IMR-90 (cell line): ENCODE data around the gene ELOVL5. TPM values are rescaled to one million over a fixed set of nuclear protein-coding genes. Genes with fewer than 3 reads are reported as not detected.
A peak's percentile ranks its signal among the peaks of the same experiment; 100 is the strongest.

Experiments used
- ATAC-seq: fragments of 200-7000 bp; cut with Tn5 transposase; 2 replicates; pipeline ENCODE4 v1.9.1; 2020; ENCODE audit warnings: low read depth, mild to moderate bottlenecking, moderate library complexity
- BruUV-seq: library from RNA; stranded (reverse); fragments of 400-500 nt; replicated peaks from 2 replicates; lab custom pipeline; 2021; lab: Mats Ljungman, UMichigan
- CTCF ChIA-PET: fragments of 300-600 bp; formaldehyde crosslinking; extraction: SDS; loops from one replicate; lab custom pipeline; 2021; ENCODE audit warnings: antibody characterized with exemption; lab: Yijun Ruan, JAX
- POLR2A ChIA-PET: fragments of 300-600 bp; sonication (Branson Sonifier 250); formaldehyde crosslinking; loops from one replicate; lab custom pipeline; 2022; ENCODE audit warnings: antibody characterized with exemption; ENCODE audit not compliant: unreplicated experiment; lab: Charles Lee
- DNase-seq: peaks from one replicate; pipeline ENCODE4 v3.0.0; 2013
- H2AFZ ChIP-seq: replicated peaks from 2 replicates; pipeline ENCODE3; 2013; ENCODE audit warnings: low read length, mild to moderate bottlenecking; ENCODE audit not compliant: poor library complexity
- H2AK5ac ChIP-seq: 2 replicates; pipeline ENCODE4 v1.6.1; 2013; ENCODE audit warnings: low read depth, low read length, inconsistent platforms
- H2AK9ac ChIP-seq: replicated peaks from 2 replicates; pipeline ENCODE3; 2013; ENCODE audit warnings: mild to moderate bottlenecking, low read depth, low read length, moderate library complexity; ENCODE audit not compliant: poor library complexity
- H2BK120ac ChIP-seq: 2 replicates; pipeline ENCODE4 v1.6.1; 2013; ENCODE audit warnings: low read depth, low read length, inconsistent platforms
- H2BK15ac ChIP-seq: 3 replicates; pipeline ENCODE4 v1.6.1; 2013; ENCODE audit warnings: low read depth, low read length, inconsistent platforms
- H2BK20ac ChIP-seq: 2 replicates; pipeline ENCODE4 v1.6.1; 2013; ENCODE audit warnings: low read depth, mild to moderate bottlenecking, inconsistent platforms, low read length, moderate library complexity
- H2BK5ac ChIP-seq: 2 replicates; pipeline ENCODE4 v1.6.1; 2013; ENCODE audit warnings: mild to moderate bottlenecking, low read depth, low read length, inconsistent platforms; ENCODE audit not compliant: poor library complexity, severe bottlenecking
- H3K14ac ChIP-seq: replicated peaks from 2 replicates; pipeline ENCODE4 v1.6.1; 2013; ENCODE audit warnings: low read depth, low read length, inconsistent platforms
- H3K18ac ChIP-seq: 2 replicates; pipeline ENCODE4 v1.6.1; 2013; ENCODE audit warnings: low read depth, low read length, control low read depth
- H3K23ac ChIP-seq: 2 replicates; pipeline ENCODE4 v1.6.1; 2013; ENCODE audit warnings: low read depth, low read length, inconsistent platforms
- H3K27ac ChIP-seq: 2 replicates; pipeline ENCODE4 v1.5.1; 2013; ENCODE audit warnings: mild to moderate bottlenecking, control low read depth, low read length; ENCODE audit not compliant: insufficient read depth
- H3K27me3 ChIP-seq: 2 replicates; pipeline ENCODE4 v1.6.1; 2013; ENCODE audit warnings: low read length; ENCODE audit not compliant: control insufficient read depth, insufficient read depth
- H3K36me3 ChIP-seq: 2 replicates; pipeline ENCODE4 v1.6.1; 2013; ENCODE audit warnings: low read length, mixed read lengths; ENCODE audit not compliant: control insufficient read depth, insufficient read depth
- H3K4ac ChIP-seq: 2 replicates; pipeline ENCODE4 v1.6.1; 2013; ENCODE audit warnings: low read depth, low read length, inconsistent platforms
- H3K4me1 ChIP-seq: 2 replicates; pipeline ENCODE4 v1.6.1; 2013; ENCODE audit warnings: low read length, mixed read lengths; ENCODE audit not compliant: control insufficient read depth, insufficient read depth
- H3K4me2 ChIP-seq: 2 replicates; pipeline ENCODE4 v1.6.1; 2013; ENCODE audit warnings: low read depth, mild to moderate bottlenecking, control low read depth, low read length, moderate library complexity
- H3K4me3 ChIP-seq: 2 replicates; pipeline ENCODE4 v1.5.1; 2013; ENCODE audit warnings: low read depth, mild to moderate bottlenecking, control low read depth, low read length, moderate library complexity; ENCODE audit not compliant: insufficient read depth
- H3K56ac ChIP-seq: 2 replicates; pipeline ENCODE4 v1.6.1; 2013; ENCODE audit warnings: low read length, inconsistent platforms; ENCODE audit not compliant: insufficient read depth; ENCODE audit errors: extremely low read depth
- H3K79me1 ChIP-seq, 2 experiments: 2 replicates each; pipeline ENCODE4 v1.6.1; 2013; ENCODE audit warnings: low read length in 2 of 2, inconsistent platforms in 1 of 2, low read depth in 1 of 2
- H3K9ac ChIP-seq: 2 replicates; pipeline ENCODE4 v1.6.1; 2013; ENCODE audit warnings: low read depth, low read length, control low read depth
- H3K9me1 ChIP-seq: 2 replicates; pipeline ENCODE4 v1.6.1; 2013; ENCODE audit warnings: low read length, inconsistent platforms; ENCODE audit not compliant: insufficient read depth
- H3K9me3 ChIP-seq: 2 replicates; pipeline ENCODE4 v1.6.1; 2013; ENCODE audit warnings: low read length; ENCODE audit not compliant: control insufficient read depth, insufficient read depth
- H4K20me1 ChIP-seq: 2 replicates; pipeline ENCODE4 v1.6.1; 2013; ENCODE audit warnings: low read length, inconsistent platforms; ENCODE audit not compliant: insufficient read depth
- H4K5ac ChIP-seq: 2 replicates; pipeline ENCODE4 v1.6.1; 2013; ENCODE audit warnings: mild to moderate bottlenecking, low read depth, low read length, control low read depth
- H4K8ac ChIP-seq, 2 experiments: 2 replicates each; pipeline ENCODE4 v1.6.1; 2013; ENCODE audit warnings: low read depth in 2 of 2, low read length in 2 of 2, control low read depth in 1 of 2, inconsistent platforms in 1 of 2
- H4K91ac ChIP-seq: 2 replicates; pipeline ENCODE4 v1.6.1; 2013; ENCODE audit warnings: low read depth, low read length, inconsistent platforms; ENCODE audit not compliant: insufficient read depth
- BHLHE40 ChIP-seq: fragments of 150-350 bp; IDR thresholded peaks from 2 replicates; pipeline ENCODE4 v1.6.1; 2016; ENCODE audit warnings: mild to moderate bottlenecking, low read depth, low read length
- FOS ChIP-seq: fragments of 150-350 bp; IDR thresholded peaks from 2 replicates; pipeline ENCODE4 v1.6.1; 2016; ENCODE audit warnings: low read depth, low read length
- MAZ ChIP-seq: IDR thresholded peaks from 2 replicates; pipeline ENCODE4 v1.6.1; 2012; ENCODE audit warnings: low read depth, mild to moderate bottlenecking, low read length, improper control_type of control experiment, moderate library complexity, borderline replicate concordance
- MXI1 ChIP-seq: IDR thresholded peaks from 2 replicates; pipeline ENCODE4 v1.6.1; 2012; ENCODE audit warnings: low read depth, mild to moderate bottlenecking, low read length, moderate library complexity, borderline replicate concordance
- RFX5 ChIP-seq: IDR thresholded peaks from 2 replicates; pipeline ENCODE4 v1.8.0; 2012; ENCODE audit warnings: low read depth, mild to moderate bottlenecking, low read length, moderate library complexity
- SMC3 ChIP-seq: fragments of 150-350 bp; IDR thresholded peaks from 2 replicates; pipeline ENCODE4 v1.6.1; 2016; ENCODE audit warnings: low read depth, mild to moderate bottlenecking, antibody characterized with exemption, low read length, moderate library complexity
- WGBS, 2 experiments: methylation state at CpG; one replicate each; pipeline versions ENCODE4 v1.1.5 to v1.1.7; 2013; ENCODE audit warnings: missing lambda C conversion rate in 2 of 2; ENCODE audit not compliant: insufficient read length in 1 of 2; ENCODE audit errors: extremely low coverage in 2 of 2; 5-methylcytosine and 5-hydroxymethylcytosine counted together
- dilution Hi-C: fragments of 300-500 bp; cut with HindIII; formaldehyde crosslinking; loops from one replicate; pipeline ENCODE4 v1.14.3; 2018; ENCODE audit warnings: low sequenced_read_pairs; ENCODE audit not compliant: unreplicated experiment
- in situ Hi-C: fragments of 300-500 bp; cut with MboI; formaldehyde crosslinking; loops from 3 replicates; pipeline ENCODE4 v1.14.3; 2019; ENCODE audit warnings: low sequenced_read_pairs, inconsistent platforms, mixed read lengths
- intact Hi-C: fragments of 100-400 bp; cut with micrococcal nuclease; formaldehyde crosslinking; loops from 2 replicates; pipeline ENCODE4 v1.10.0; 2022
- polyA plus RNA-seq, 3 experiments: library from polyadenylated mRNA; depleted of rRNA; stranded (reverse); fragments of >200 nt; gene quantifications; 2 replicates each; pipeline ENCODE4 v1.2.3, GENCODE V29; 2012; ENCODE audit warnings: low replicate concordance in 1 of 3
- total RNA-seq: library from RNA; depleted of rRNA; stranded (reverse); fragments of >200 nt; gene quantifications from 2 replicates; pipeline ENCODE4 v1.2.3, GENCODE V29; 2012
- TF ChIP-seq, protein P1 (sequence below): conservative IDR thresholded peaks from 2 replicates; pipeline ENCODE4 v1.5.1; 2012; ENCODE audit warnings: mild to moderate bottlenecking, low read depth, low read length, improper control_type of control experiment
- TF ChIP-seq, protein P2 (sequence below): fragments of 150-350 bp; IDR thresholded peaks from 2 replicates; pipeline ENCODE4 v1.6.1; 2016; ENCODE audit warnings: low read depth, mild to moderate bottlenecking, low read length, moderate library complexity, borderline replicate concordance

ELOVL5 gene
- total and polyA plus RNA-seq, 2 of the 4 experiments (the other 2 are of a cell fraction) = 32.1 to 42.3 TPM

DNA sequence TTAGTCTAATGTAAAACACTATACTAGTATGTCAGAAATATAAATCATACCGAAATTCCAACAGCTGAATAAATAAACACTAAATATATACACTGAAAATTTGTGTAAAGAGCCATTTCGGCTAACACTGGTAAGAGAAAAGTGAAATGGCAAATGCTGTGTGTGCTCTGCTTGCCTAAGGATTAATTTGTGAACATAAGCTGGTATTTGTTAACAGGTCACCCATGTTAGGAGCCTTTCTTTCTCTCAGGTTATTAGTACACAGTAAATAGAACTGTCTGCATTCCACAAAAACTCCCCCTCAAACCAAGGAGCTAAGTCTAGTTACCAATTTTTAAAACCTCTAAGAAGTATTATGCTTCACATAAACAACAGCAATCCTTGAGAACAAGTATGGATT lies 27.0 kb downstream of the ELOVL5 start:
- in situ Hi-C loops = no loop called here
- CTCF ChIA-PET = interaction anchor here (0.8 to 1.9 kb wide), 3 partner anchors 12 to 22 kb away, joined by 3 to 5 read pairs (median 4); no protein-coding TSS in a partner anchor
- H2BK120ac ChIP-seq = no peak overlapping the region

More for the DNA sequence above, 27.0 kb downstream of the ELOVL5 start:
- Histone ChIP-seq H4K5ac (no peak overlapping the region), H3K18ac (peak overlapping the region; percentile 46), H3K27me3 (no peaks in the 10 kb centered on the region), H3K4me2 (peak overlapping the region; percentile 55), H3K4me1 (peaks cover 22% of the 10 kb centered on the region), H3K36me3 (no peaks in the 10 kb centered on the region), H2AK5ac (no peak overlapping the region), H3K4ac (no peak overlapping the region), H3K79me1 (peaks cover 24 to 66% of the 10 kb centered on the region in 2 experiments), H2AK9ac (no peak overlapping the region), H4K8ac (no peak overlapping the region), H4K91ac (no peak overlapping the region; the same call in 1 of the 2 replicates), H4K20me1 (peaks cover 28% of the 10 kb centered on the region), H3K27ac (peak overlapping the region; percentile 60; the same call in 1 of the 2 replicates), H3K9ac (no peak overlapping the region), H3K23ac (no peak overlapping the region), H3K56ac (no peak overlapping the region), H2BK20ac (no peak overlapping the region), H2AFZ (no peak overlapping the region), H3K4me3 (no peak overlapping the region), H2BK15ac (no peak overlapping the region), H3K9me3 (no peaks in the 10 kb centered on the region), H2BK5ac (peak overlapping the region; percentile 16), H3K14ac (no peak overlapping the region), H3K9me1 (peaks cover 17% of the 10 kb centered on the region)
- intact Hi-C loops = loop anchor here (5.0 kb wide), 1 partner anchor 384 kb away; no protein-coding TSS in a partner anchor
- TF ChIP-seq, protein P1, sequence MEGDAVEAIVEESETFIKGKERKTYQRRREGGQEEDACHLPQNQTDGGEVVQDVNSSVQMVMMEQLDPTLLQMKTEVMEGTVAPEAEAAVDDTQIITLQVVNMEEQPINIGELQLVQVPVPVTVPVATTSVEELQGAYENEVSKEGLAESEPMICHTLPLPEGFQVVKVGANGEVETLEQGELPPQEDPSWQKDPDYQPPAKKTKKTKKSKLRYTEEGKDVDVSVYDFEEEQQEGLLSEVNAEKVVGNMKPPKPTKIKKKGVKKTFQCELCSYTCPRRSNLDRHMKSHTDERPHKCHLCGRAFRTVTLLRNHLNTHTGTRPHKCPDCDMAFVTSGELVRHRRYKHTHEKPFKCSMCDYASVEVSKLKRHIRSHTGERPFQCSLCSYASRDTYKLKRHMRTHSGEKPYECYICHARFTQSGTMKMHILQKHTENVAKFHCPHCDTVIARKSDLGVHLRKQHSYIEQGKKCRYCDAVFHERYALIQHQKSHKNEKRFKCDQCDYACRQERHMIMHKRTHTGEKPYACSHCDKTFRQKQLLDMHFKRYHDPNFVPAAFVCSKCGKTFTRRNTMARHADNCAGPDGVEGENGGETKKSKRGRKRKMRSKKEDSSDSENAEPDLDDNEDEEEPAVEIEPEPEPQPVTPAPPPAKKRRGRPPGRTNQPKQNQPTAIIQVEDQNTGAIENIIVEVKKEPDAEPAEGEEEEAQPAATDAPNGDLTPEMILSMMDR = no peak
- TF ChIP-seq, protein P2, sequence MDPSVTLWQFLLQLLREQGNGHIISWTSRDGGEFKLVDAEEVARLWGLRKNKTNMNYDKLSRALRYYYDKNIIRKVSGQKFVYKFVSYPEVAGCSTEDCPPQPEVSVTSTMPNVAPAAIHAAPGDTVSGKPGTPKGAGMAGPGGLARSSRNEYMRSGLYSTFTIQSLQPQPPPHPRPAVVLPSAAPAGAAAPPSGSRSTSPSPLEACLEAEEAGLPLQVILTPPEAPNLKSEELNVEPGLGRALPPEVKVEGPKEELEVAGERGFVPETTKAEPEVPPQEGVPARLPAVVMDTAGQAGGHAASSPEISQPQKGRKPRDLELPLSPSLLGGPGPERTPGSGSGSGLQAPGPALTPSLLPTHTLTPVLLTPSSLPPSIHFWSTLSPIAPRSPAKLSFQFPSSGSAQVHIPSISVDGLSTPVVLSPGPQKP = no peak
- TF ChIP-seq MXI1 = no peak
- TF ChIP-seq RFX5 = no peak
- no peak for TF ChIP-seq SMC3
- no peak for TF ChIP-seq BHLHE40
- no peak for TF ChIP-seq MAZ
- TF ChIP-seq FOS = no peak
- dilution Hi-C loops = no loop called here
- no CpG with 5 or more reads among the region's 2 CpGs for WGBS, 2 experiments
- DNase-seq (no peak), ATAC-seq (peak; percentile 7)
- BruUV-seq = no TSS peak
- POLR2A ChIA-PET = no interaction called here
